ENCODE data around the gene MBP.
A peak's percentile ranks its signal among the peaks of the same experiment; 100 is the strongest.

The MBP gene

GRCh38 chr18:76984193-76985155 is 148.1 kb downstream of the MBP start:
- intact Hi-C loops (cut with DNase I): no loop called here
- peak in 9 of 42 donors; percentile 4 to 54 (median 21) for DNase-seq

- intact Hi-C loops (cut with DNase I): no loop called here
- DNase-seq: peak in 6 of 42 donors; percentile 14 to 78 (median 34)
These were observed 149.0 kb downstream of the MBP start for GRCh38 chr18:76983613-76984051.

GRCh38 chr18:76982841-76983583 is 149.6 kb downstream of the MBP start:
- intact Hi-C loops (cut with DNase I): no loop called here
- DNase-seq: peak; percentile 68 to 95 (median 86)

- intact Hi-C loops (cut with DNase I): no loop called here
- DNase-seq: peak in 2 of 42 donors; percentile 34 to 49
These were observed 150.5 kb downstream of the MBP start for GRCh38 chr18:76982038-76982437.

- intact Hi-C loops (cut with DNase I): no loop called here
- DNase-seq: peak in 3 of 42 donors; percentile 17 to 48 (median 33)
These were observed 151.1 kb downstream of the MBP start for GRCh38 chr18:76981396-76981968.

DNA sequence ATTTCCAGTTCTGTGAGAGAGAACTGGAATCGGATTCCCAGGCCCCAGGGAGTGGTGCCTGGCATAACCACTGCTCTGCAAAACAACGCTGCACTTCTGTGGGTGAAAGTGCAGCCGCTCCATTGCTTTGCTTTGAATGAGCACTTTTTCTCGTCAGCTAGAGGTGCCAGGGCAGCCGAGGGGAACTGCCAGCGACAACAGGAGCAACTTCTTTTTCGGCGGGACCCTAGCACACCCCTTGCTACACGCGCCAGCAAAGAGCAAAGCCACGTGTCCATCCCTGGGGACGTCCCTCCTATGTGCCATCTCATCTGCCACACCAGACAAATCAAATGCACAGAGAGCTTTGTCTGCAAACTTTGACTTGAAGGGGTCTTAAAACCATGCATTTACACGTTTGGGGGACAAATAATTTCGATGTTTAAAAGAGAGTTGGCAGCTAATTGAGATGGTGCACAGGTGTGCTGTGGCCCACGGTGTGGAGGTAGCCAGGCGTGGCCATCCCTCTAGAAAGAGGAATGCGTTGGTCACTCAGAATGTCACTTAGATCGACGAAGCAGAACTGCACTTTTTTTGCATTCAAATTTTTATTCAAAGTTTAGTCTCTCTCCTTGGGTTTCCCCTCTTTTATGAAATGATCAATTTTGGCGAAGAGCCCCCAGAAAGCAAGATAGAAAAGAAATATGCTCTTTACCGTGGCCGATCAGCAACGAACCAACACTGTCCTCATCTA is 151.8 kb downstream of the MBP start:
- intact Hi-C loops (cut with DNase I): no loop called here
- DNase-seq: peak in 4 of 42 donors; percentile 20 to 63 (median 40)

- DNase-seq: peak in 2 of 42 donors; percentile 36 to 60
- intact Hi-C loops (cut with DNase I): no loop called here
These were observed 152.7 kb downstream of the MBP start for GRCh38 chr18:76979906-76980305.

GRCh38 chr18:76979111-76979751 is 153.4 kb downstream of the MBP start:
- intact Hi-C loops (cut with DNase I): no loop called here
- peak in 14 of 42 donors; percentile 34 to 75 (median 59) for DNase-seq

DNA sequence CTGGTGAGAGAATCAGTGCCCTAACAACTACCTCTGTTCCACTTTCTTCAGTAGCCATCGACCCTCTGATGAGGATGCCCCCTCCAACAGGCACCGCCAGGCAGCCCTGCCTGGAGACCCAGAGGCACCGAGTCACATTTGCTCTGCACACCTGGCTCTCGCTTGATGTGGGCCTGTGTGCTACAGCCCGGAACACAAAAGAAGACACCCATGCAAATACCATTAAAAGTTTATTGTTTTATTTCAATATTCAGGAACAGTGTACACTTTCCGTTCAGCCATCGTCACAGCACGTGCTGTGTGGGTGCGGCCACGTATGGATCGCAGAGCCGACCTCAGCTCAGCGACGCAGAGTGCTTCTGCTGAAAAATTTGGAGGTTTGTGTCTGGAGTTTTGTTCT is 154.0 kb downstream of the MBP start:
- intact Hi-C loops (cut with DNase I): no loop called here
- DNase-seq: peak in 3 of 42 donors; percentile 7 to 63 (median 18)

GRCh38 chr18:76977684-76978232 is 154.8 kb downstream of the MBP start:
- DNase-seq: peak in 3 of 42 donors; percentile 17 to 52 (median 33)
- intact Hi-C loops (cut with DNase I): no loop called here

DNA sequence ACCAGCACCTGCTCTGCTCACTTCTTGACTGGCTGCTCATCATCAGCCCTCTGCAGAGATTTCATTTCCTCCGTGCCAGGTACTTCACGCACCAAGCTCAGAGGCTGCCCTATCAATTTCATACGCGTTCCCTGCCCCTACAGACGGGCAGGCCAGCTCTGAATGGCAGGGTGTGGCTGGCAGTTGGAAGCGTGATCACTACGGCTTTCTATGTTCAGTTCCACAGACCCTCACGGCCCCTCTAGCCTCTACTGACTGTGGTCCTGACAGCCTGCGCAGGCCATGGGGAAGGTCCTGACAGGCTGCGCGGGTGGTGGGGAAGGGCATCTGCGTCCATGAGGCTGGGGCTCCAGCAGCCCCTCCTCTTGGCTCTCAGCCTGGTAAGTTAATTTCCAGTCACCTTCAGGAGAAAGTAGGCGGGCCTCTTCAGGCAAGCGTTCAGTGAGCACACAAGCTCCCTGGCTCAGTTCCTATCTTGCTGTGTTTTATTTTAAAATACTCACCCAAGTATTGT is 155.4 kb downstream of the MBP start:
- intact Hi-C loops (cut with DNase I): no loop called here
- DNase-seq: peak in 7 of 42 donors; percentile 12 to 65 (median 57)

DNA sequence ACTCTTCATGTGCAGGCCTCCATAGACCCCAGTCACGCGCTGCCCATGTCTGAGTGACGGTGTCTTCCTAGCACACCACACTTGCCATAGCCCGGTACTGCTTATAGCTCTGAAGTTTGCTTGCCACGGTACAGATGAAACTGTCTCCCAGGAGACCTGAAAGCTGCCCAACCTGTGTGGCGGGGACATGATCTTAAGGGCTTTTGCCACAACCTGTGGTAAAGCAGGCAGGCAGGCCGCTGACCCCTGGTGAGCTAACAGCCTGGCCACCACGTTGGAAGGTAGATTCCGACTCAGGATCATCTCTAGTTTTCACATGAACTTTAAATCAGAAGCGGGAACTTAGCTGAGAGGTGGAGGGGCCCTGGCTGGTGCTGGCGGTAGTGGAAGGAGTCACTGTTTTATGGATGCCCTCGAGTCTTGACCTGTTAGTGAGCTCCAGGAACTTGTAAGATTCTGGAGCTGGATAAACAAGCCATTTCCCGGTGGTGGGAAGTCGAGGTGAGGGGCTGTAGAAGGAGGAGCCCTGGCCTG is 156.9 kb downstream of the MBP start:
- intact Hi-C loops (cut with DNase I): no loop called here
- peak in 1 of 42 donors; percentile 41 for DNase-seq

- intact Hi-C loops (cut with DNase I): no loop called here
- DNase-seq: peak in 4 of 42 donors; percentile 19 to 59 (median 38)
These were observed 158.2 kb downstream of the MBP start for GRCh38 chr18:76974386-76974785.

DNA sequence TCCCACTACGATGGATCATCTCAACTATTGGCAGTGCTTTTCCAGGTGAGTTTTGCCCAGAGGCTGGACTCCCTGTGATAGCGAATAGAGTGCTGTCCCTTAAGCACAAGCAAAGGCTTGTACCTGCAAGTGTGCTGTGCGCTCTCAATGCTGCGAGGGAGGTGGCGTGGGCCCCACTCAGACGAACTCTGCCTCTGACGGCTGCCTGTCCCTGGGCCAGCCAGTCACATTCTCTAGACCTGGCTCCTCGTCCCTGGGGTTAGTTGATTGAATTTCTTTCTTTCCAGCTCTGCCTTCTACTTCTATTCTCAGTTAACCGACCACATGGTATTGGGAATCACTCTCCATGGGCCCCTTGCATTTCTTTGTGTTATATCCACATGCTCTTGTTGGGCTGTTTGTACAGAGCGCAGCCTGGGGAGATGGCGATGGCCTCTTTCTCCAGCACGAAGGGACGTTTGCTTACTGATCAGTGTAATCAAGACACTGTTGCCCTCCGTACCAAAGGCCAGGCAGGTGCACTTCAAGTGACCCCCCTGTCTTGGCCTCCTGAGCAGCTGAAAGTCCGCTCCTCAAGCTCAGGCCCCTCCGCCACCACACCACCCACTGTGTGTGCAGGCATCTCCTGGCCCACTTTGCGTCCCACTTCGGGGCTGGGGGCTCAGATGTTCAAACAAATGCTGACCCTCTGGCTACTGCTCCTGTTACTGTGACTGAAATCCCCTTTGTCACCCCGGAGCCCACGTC is 158.9 kb downstream of the MBP start:
- intact Hi-C loops (cut with DNase I): no loop called here
- DNase-seq: peak in 6 of 42 donors; percentile 19 to 70 (median 51)

GRCh38 chr18:76972846-76973519 is 159.6 kb downstream of the MBP start:
- peak in 1 of 42 donors; percentile 32 for DNase-seq
- intact Hi-C loops (cut with DNase I): no loop called here

- intact Hi-C loops (cut with DNase I): no loop called here
- DNase-seq: peak in 1 of 42 donors; percentile 33
These were observed 160.3 kb downstream of the MBP start for GRCh38 chr18:76972241-76972640.

All from head of caudate nucleus (tissue), 42 donors.